Measurements from ENCODE around the gene SIRT5.

Gene SIRT5

DNA sequence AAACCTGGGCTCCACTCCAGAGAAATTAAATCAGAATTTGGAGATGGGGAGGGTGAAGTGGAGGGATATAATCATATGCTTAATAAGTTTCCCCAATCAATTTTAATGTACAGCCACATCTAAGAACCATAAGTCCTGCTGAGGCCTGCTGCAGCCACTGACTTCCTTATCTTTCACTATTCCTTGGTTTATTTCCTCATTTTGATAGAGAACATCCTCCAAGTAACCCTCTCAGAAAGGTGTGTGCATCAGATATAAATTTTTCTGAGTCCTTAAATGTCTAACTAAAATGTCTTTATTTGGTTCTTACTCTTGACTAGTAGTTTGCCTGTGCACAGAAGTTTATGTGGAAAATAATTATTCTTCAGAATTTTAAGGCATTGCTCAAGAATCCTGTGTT lies 23.7 kb upstream of the SIRT5 start:
- no peak for DNase-seq

DNA sequence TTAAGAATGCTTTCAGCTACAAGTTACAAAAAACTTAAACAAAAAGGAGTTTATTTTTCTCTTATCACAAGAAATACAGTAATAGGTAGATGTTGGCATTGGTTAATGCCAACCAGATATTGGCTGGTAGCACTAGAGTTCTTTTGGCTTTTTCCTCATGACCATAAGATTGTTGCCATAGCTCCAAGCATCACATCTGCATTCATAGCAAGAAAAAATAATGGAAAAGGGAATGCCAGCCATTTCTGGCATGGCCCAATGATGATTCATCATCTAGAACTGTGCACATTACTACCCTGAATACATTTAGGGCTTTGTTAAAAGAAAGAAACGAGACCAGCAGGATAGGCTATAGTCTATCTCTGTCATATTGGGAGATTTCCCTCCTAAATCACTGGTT lies 20.8 kb upstream of the SIRT5 start:
- DNase-seq, result no peak

- DNase-seq, result peak in 51 of 58 donors; percentile 4 to 74 (median 37)
These were observed 19.5 kb upstream of the SIRT5 start for GRCh38 chr6:13554929-13555333.

DNA sequence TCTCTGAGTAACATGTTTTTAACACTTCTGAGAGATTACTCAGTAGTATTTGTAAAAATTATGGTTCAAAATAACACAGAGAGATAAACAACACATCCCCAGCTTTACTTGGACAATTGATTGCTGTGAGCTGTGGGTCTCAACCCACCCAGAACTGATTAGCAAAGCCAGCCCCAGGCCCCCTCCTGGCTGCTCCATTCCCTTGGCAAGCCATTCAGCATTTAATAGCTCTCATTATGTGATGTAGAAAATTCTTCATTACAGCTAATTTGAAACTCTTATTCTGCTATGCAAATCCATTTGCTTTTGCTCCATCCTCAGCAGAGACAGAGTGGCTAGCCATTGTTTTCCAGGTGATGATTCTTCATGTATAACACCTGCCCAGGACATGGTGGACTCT lies 16.6 kb upstream of the SIRT5 start:
- no peak for DNase-seq

GRCh38 chr6:13558718-13559117 lies 15.7 kb upstream of the SIRT5 start:
- peak in 9 of 58 donors; percentile 5 to 29 (median 14) for DNase-seq

DNA sequence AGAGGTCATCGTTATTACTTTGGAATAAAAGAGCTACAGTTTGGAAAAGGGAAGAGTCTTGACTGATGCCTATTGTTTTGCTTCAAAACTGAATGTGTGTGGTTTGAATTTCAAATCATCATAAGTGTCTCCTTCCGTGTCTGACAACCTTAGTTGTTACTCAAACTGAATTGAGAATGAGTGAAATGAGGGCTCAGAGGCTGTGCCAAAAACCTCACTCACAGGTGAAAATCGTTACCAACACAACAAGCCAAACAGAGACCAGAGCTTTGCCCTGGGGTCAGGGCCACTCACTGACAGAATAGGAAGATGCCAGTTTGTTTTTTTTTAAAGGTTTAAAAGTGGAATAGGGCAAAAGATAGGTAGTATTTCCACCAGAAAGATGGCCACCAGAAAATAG lies 15.2 kb upstream of the SIRT5 start:
- peak in 1 of 58 donors; percentile 9 for DNase-seq

DNA sequence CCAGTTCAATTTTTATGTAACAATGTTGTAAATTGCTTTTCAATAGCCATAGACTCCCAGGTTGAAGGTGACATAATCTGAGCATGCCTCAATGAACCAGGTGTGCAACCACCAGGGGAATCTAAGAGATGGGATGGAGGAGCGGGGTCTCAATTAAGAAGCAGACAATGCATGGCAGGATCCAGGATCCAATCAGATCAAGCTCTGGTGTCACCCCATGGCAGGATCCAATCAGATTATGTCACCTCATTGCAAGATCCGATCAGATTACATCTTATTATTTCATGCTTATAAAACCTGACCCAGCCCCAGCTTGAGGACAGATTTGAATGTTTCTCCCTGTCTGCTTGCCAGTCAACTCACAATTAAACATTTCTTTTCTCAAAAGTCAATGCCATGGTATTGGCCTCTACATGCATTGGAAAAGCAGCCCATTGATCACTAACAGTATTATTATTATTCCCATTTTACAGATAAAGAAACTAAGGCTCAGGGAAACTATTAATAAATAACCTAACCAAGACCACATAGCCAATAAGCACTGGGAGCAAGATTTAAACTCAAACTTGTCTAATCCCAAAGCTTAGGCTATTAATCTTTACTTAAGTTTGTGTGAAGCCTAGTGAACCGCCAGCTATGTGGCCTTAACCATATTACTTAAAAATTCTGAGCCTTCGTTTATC lies 14.3 kb upstream of the SIRT5 start:
- no peak for DNase-seq

GRCh38 chr6:13560651-13561044 lies 13.8 kb upstream of the SIRT5 start:
- DNase-seq, result no peak

GRCh38 chr6:13561624-13562267 lies 12.7 kb upstream of the SIRT5 start:
- DNase-seq, result no peak

DNA sequence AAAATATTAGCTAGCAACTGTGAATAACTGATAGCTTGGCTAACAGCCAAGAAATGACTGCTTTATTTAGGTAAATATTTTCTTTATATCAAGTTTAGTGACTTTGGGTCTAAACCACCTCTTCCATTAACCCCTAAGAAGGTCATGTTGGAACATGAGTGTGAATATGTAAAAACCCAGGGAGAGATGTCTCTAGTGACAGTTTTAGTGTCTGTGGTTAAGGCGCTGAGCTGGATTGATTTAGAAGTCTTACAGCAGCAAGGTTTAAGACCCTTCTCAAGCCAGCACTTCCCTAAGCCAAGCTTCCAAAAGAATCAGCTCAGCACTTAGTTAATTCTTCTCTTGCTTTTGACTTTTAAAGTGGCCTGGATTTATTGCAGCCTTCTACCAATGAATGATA lies 11.4 kb upstream of the SIRT5 start:
- DNase-seq, result no peak

DNA sequence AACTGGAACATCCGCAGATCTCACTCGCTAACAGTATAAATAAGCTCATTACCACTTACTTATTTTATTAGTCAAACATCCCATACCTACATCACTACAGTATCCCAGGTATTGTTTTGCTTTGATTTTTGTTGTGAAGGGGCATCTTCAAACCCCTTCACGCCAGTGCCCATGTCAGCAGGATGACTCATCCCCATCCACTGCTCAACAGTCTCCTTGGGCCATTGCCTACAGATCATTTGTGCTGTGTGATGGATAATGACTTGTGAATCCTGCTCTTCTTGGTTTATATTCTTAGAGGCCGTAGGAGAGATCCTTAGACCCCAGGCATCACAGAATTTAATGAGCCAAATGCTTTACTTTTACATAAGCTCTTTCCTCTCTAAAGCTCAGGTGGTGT lies 8.5 kb upstream of the SIRT5 start:
- DNase-seq, result no peak

DNA sequence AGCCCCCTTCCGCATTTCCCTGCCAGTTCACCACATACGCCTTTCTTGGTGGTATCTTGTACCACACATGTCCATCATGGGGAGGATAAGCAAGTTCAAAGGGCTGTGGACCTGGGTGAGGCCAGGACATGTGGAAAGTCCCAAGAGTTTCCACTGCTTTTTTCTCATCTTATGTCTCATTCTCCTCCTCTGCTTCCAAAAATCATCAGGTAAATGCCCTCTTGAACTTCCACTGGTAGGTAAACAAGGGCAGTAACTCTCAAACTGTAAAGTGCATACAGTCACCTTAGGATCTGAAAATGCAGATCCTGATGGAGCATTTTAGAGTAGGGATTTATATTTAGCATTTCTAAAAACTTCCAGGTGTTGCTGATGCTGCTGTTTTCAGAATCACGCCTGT lies 7.9 kb upstream of the SIRT5 start:
- DNase-seq, result no peak

DNA sequence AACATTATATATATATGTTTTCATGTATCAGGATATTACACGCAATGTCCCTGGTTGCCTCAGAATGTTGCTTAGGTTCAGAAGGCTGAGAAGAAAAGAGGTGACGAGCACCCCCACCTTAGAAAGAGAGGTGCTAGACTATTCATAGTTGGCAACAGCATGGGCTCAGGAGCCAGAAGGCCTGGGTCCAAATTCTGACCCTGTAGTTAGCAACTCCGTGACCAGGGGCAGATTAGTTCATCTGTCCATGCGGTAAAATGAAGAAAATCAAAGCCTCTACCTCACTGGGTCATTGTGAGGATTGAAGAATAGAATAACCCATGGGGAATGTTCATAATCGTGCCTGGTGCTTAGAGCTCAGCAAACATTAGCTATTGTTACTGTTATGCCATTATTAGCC lies 5.4 kb upstream of the SIRT5 start:
- DNase-seq, result no peak

GRCh38 chr6:13572240-13572639 lies 2.2 kb upstream of the SIRT5 start:
- DNase-seq, result no peak

GRCh38 chr6:13572951-13573654 lies 1.3 kb upstream of the SIRT5 start:
- no peak for DNase-seq

DNA sequence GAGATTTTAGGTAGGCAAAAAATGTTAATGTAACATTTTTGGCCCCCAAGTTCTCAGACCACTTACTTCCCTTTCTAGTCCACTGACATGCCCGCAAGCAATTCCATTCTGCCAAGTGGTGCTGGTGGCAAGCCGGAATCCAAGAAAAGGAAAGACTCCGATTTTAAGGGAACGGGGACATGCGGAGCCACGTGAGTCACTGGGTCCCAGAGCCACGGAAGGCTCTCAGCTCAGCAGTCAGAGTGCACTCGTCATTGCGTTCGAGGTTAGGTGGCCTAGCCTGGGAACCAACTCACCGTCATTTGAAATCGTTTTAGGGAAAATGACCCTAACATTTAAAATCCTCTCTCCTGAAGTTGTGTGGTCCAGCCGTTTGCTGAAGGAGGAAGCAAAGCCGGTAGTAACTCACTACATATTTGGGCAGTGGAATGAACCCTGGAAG lies 711 bp upstream of the SIRT5 start:
- DNase-seq, result peak in 24 of 58 donors; percentile 8 to 59 (median 38)

DNA sequence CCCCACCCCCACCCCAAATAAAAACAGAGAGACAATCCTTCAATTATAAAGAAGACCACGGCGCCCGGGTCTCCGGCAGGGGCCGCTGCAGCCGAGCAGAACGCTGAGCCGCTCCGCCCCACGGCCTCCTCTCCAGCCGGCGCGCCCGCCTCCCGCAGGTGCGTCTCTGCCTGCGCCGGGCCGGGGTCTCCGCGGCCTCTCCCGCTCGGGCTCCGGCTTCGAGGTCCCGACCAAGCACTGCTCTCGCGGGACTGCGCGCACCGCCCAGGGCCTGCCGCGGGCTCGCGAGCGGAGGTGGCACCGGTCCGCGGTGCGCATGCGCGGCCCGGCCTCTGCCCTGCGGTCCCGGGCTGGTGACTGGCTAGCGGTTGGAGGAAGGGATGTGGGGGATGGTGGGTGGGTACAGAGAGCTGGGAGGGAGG lies 241 bp upstream of the SIRT5 start:
- peak; percentile 18 to 91 (median 85) for DNase-seq

DNA sequence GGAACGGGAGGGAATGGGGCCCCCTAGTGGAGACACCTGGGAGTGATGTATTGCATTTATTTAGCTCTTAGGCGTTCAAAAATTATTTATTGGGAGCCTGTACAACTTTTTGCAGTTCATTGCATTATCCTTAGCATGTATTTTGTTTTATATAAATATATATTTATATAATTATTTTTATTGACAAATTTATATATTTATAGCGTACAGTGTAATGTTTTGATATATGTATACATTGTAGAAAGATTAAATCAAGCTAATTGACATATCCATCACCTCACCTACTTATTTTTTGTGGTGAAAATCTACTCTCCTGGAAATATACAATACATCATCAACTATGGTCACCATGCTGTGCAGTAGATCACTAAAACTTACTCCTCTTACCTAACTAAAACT lies 975 bp downstream of the SIRT5 start:
- no peak for DNase-seq

DNA sequence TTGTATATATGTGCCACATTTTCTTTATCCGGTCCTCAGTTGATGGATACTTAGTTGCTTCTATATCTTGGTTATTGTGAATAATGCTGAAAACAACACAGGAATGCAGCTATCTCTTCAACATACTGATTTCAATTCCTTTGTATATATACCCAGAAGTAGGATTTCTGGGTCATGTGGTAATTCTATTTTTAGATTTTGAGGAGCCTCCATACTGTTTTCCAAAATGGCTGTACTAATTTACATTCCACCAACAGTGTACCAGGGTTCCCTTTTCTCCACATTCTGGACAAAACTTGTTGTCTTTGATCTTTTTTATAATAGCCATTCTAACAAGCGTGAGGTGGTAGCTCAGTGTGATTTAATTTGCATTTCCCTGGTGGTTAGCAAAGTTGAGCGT lies 1.6 kb downstream of the SIRT5 start:
- DNase-seq, result no peak

DNA sequence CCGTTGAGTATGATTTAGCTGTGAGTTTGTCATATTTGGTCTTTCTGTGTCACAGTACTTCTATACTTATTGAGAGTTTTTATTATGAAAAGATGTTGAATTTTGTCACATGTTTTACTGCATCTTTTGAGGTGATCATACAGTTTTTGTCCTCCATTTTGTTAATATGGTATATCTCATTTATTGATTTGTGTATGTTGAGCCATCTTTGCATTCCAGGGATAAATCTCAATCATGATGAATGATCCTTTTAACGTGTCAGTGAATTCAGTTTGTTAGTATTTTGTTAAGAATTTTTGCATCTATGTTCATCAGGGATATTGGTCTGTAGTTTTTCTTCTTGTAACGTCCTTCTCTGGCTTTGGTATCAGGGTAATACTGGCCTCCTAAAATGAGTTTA lies 3.5 kb downstream of the SIRT5 start:
- no peak for DNase-seq

GRCh38 chr6:13579911-13580310 lies 5.5 kb downstream of the SIRT5 start:
- DNase-seq, result no peak

GRCh38 chr6:13581700-13582229 lies 7.4 kb downstream of the SIRT5 start:
- DNase-seq, result peak in 5 of 58 donors; percentile 7 to 31 (median 9)
